ENCODE measurements around the gene SELENOI.

DNA sequence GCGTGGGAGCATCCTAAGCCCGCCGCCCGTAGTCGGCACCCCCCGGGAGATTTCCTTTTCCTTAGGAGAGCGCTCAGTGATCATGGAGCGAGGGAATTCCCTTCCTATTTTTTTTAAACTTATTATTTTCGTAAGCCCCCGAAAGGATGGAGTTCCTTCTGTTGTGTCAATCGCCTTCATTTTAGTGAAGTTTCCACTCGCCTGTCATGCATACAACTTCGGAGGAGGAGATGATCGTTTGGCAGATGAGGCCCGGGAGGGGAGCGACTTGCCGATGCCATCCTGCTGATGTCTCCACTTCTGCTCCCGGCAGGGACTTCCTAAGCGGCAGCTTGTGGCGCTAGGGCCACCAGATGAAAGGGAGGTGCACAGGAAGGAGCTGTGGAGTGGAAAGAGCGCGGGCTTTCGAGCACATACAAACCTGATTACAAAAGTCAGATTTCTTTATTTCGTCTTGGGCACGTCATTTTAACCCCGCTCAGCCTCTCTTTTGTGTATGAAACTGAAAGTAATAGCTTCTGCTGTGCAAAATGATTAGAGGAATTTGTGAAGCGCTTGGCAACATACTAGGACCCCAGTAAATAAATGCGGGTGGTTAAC, 611 bp downstream of the SELENOI start, which contains the start of gene ADGRF3:
- TF ChIP-seq, protein P1, sequence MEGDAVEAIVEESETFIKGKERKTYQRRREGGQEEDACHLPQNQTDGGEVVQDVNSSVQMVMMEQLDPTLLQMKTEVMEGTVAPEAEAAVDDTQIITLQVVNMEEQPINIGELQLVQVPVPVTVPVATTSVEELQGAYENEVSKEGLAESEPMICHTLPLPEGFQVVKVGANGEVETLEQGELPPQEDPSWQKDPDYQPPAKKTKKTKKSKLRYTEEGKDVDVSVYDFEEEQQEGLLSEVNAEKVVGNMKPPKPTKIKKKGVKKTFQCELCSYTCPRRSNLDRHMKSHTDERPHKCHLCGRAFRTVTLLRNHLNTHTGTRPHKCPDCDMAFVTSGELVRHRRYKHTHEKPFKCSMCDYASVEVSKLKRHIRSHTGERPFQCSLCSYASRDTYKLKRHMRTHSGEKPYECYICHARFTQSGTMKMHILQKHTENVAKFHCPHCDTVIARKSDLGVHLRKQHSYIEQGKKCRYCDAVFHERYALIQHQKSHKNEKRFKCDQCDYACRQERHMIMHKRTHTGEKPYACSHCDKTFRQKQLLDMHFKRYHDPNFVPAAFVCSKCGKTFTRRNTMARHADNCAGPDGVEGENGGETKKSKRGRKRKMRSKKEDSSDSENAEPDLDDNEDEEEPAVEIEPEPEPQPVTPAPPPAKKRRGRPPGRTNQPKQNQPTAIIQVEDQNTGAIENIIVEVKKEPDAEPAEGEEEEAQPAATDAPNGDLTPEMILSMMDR (IDR thresholded peaks at IDR 0.05) = no peak
- TF ChIP-seq ZFX (IDR thresholded peaks at IDR 0.05; ENCODE audit: borderline replicate concordance) = no peak

Data from 22Rv1 (cell line).